Loucy (cell line): ENCODE results near the gene RFC5.

Source experiments
- H2AFZ ChIP-seq: fragments of 200-600 bp; sonication (generic); 2 replicates; pipeline ENCODE4 v1.6.0; 2016; ENCODE audit warnings: antibody characterized with exemption, mild to moderate bottlenecking, low read length, moderate library complexity
- H3F3A ChIP-seq: fragments of 200-600 bp; 2 replicates; pipeline ENCODE4 v1.6.0; 2016; ENCODE audit warnings: antibody characterized with exemption, low read depth, mild to moderate bottlenecking
- H3K27me3 ChIP-seq: fragments of 200-600 bp; sonication (generic); 2 replicates; pipeline ENCODE4 v1.6.1; 2014; ENCODE audit warnings: low read length, mild to moderate bottlenecking; ENCODE audit not compliant: insufficient read depth, poor library complexity, severe bottlenecking
- H3K36me3 ChIP-seq: fragments of 200-600 bp; sonication (generic); 2 replicates; pipeline ENCODE4 v1.6.1; 2016; ENCODE audit warnings: low read length; ENCODE audit not compliant: insufficient read depth
- H3K4me1 ChIP-seq: fragments of 200-600 bp; sonication (generic); 2 replicates; pipeline ENCODE4 v1.5.1; 2014; ENCODE audit warnings: low read length, mild to moderate bottlenecking; ENCODE audit not compliant: insufficient read depth, poor library complexity, severe bottlenecking
- H3K4me2 ChIP-seq: fragments of 200-600 bp; sonication (generic); 2 replicates; pipeline ENCODE4 v1.6.0; 2014; ENCODE audit warnings: antibody characterized with exemption, low read length, low read depth, mild to moderate bottlenecking; ENCODE audit not compliant: poor library complexity, severe bottlenecking
- H3K4me3 ChIP-seq: fragments of 200-600 bp; sonication (generic); 2 replicates; pipeline ENCODE4 v1.5.1; 2014; ENCODE audit warnings: low read length, mild to moderate bottlenecking, mixed read lengths; ENCODE audit not compliant: poor library complexity, severe bottlenecking
- H3K79me2 ChIP-seq: fragments of 200-600 bp; sonication (generic); 2 replicates; pipeline ENCODE4 v1.6.1; 2014; ENCODE audit warnings: low read length; ENCODE audit not compliant: insufficient read depth
- H3K9ac ChIP-seq: fragments of 200-600 bp; sonication (generic); 2 replicates; pipeline ENCODE4 v1.6.0; 2014; ENCODE audit warnings: mild to moderate bottlenecking, low read depth, low read length, moderate library complexity; ENCODE audit not compliant: poor library complexity, severe bottlenecking
- H3K9me2 ChIP-seq: fragments of 200-600 bp; sonication (generic); replicated peaks from 2 replicates; pipeline ENCODE4 v1.6.1; 2016; ENCODE audit warnings: low read depth, low read length, mixed read lengths
- H3K9me3 ChIP-seq: fragments of 200-600 bp; sonication (generic); 2 replicates; pipeline ENCODE4 v1.6.1; 2014; ENCODE audit warnings: mild to moderate bottlenecking, antibody characterized with exemption, low read length, low read depth; ENCODE audit not compliant: insufficient read depth
- H4K20me1 ChIP-seq: fragments of 200-600 bp; sonication (generic); 2 replicates; pipeline ENCODE4 v1.6.0; 2014; ENCODE audit warnings: antibody characterized with exemption, low read length, mild to moderate bottlenecking; ENCODE audit not compliant: insufficient read depth, poor library complexity, severe bottlenecking
- CTCF ChIP-seq: fragments of 200-600 bp; sonication (generic); conservative IDR thresholded peaks from 2 replicates; pipeline ENCODE4 v1.5.1; 2014; ENCODE audit warnings: mild to moderate bottlenecking, antibody characterized with exemption, low read length
- EZH2phosphoT487 ChIP-seq: fragments of 200-600 bp; IDR thresholded peaks from 2 replicates; pipeline ENCODE4 v1.6.1; 2018; ENCODE audit warnings: antibody characterized with exemption, mild to moderate bottlenecking, moderate library complexity, borderline replicate concordance

The RFC5 gene

DNA sequence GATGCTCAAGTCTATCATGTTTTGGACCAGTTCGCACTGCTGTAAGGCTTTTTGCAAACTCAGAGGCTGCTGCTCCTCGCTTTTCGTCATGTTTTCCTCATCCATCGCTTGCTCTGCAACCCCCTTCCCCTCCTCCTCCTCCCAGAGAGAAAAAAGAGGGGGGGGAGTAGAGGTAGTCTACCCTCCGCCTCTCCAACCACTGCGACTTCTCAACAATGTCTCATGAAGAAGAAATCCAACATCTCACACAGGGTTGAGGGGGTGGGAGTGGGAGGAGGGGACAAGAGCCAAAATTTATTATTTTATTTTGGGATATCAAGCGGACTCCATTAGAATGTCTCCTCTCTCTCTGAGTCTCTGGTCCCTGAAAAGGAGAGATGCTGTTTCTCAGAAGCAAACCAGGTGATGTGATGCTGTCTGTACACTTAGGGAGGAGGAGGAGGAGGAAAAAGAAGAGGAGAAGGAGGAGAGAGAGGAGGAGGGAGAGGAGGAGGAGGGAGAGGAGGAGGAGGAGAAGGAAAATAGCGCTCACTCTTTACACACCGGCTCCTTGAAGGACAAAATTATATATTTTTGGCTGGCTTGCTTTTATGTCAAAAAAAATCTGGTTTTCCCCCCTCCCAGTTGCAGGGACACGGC is 48.2 kb upstream of the RFC5 start:
- no peaks in the 10 kb centered on the region for H3K27me3 ChIP-seq
- H3K36me3 ChIP-seq: no peaks in the 10 kb centered on the region
- H3K9me3 ChIP-seq: no peaks in the 10 kb centered on the region; the same call in 1 of the 2 replicates
- H3F3A ChIP-seq: no peaks in the 10 kb centered on the region
- H3K9ac ChIP-seq: no peak overlapping the region
- TF ChIP-seq EZH2phosphoT487: no peak
- TF ChIP-seq CTCF: no peak
- no peak overlapping the region for H2AFZ ChIP-seq
- H4K20me1 ChIP-seq: no peaks in the 10 kb centered on the region
- no peaks in the 10 kb centered on the region for H3K79me2 ChIP-seq
- no peak overlapping the region for H3K4me2 ChIP-seq
- H3K4me1 ChIP-seq: no peaks in the 10 kb centered on the region
- H3K9me2 ChIP-seq: no peaks in the 10 kb centered on the region
- H3K4me3 ChIP-seq: no peak overlapping the region

DNA sequence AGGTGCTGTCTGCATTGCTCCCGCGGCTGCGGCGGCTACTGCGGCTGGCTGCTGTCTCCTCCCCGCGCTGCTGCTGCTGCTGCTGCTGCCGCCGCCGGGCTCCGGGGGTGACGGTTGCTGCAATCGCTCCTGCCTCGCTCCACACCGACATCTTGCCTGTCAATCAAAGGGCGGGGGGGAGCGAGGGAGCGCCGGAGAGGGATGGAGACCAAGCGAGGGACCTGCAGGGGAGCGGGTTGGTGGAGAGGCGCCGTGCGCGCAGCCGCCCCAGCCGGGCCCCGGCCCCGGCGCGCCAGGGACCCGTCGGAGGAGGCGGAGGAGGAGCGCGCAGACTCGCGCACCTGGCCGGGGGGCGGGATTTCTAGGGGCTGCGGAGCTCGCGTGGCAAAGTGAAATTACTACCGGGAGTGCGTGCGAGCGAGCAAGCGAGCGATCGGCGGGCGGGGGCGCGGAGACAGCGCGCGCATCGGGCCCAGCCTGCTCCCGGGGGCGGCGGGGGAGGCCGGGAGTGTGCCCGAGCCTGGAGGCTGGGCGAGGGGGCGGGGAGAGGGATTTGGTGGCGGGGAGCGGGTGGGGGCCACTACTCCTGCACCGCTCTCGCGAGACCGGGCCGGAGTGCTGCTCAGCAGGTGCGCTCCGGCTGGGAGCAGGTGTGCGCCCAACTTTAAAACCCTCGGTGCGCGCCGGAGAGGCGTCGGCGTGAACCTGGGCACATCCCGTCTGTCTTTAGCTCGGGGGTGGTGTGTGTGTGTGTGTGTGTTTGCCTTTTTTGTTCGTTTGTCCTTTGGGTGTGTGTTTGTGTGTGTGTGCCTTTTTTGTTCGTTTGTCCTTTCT is 47.5 kb upstream of the RFC5 start, which contains the start of gene KSR2:
Gene KSR2 (minus strand): TSS at position 165 of the 834 bp plus-strand sequence. CDS start 735 bp downstream, outside the sequence.
- no peak within 1 kb of the TSS for H3K9ac ChIP-seq
- no peaks in the 10 kb centered on the region for H3K79me2 ChIP-seq
- H3K9me3 ChIP-seq: no peaks in the 10 kb centered on the region; the same call in 1 of the 2 replicates
- no peaks in the 10 kb centered on the region for H3K4me1 ChIP-seq
- no peaks in the 10 kb centered on the region for H4K20me1 ChIP-seq
- TF ChIP-seq EZH2phosphoT487 (no peak), CTCF (no peak)
- H3K36me3 ChIP-seq: no peaks in the 10 kb centered on the region
- H3K4me2 ChIP-seq: no peak within 1 kb of the TSS
- H3K4me3 ChIP-seq: no peak within 1 kb of the TSS
- H2AFZ ChIP-seq: no peak within 1 kb of the TSS
- H3K27me3 ChIP-seq: no peaks in the 10 kb centered on the region
- no peaks in the 10 kb centered on the region for H3F3A ChIP-seq
- H3K9me2 ChIP-seq: no peaks in the 10 kb centered on the region

DNA sequence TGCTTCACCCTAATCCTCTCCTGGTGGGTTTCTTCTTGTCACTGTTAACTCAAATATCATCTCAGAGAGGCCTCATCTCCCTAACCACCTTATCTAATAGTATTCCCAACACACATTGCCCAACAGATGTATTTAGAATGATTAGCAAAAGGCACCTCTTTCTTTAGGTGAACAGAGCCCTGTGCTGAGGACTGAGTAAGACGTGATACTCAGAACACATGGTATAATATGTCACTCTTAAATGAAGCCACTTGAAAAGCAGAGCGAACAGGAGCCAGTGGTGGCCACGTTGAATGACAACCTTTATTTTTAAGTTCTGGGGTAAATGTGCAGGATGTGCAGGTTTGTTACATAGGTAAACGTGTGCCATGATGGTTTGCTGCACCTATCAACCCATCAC is 46.2 kb upstream of the RFC5 start:
- no peaks in the 10 kb centered on the region for H3K27me3 ChIP-seq

More for the DNA sequence above, 46.2 kb upstream of the RFC5 start:
- no peaks in the 10 kb centered on the region for H3K36me3 ChIP-seq
- H3K9ac ChIP-seq: no peak overlapping the region
- H3K9me2 ChIP-seq: no peaks in the 10 kb centered on the region
- no peak overlapping the region for H2AFZ ChIP-seq
- no peak overlapping the region for H3K4me2 ChIP-seq
- no peak for TF ChIP-seq CTCF
- TF ChIP-seq EZH2phosphoT487: no peak
- H4K20me1 ChIP-seq: no peaks in the 10 kb centered on the region
- H3K4me3 ChIP-seq: no peak overlapping the region
- H3F3A ChIP-seq: no peaks in the 10 kb centered on the region
- no peaks in the 10 kb centered on the region; the same call in 1 of the 2 replicates for H3K9me3 ChIP-seq
- H3K4me1 ChIP-seq: no peaks in the 10 kb centered on the region
- H3K79me2 ChIP-seq: no peaks in the 10 kb centered on the region
